Measurements from ENCODE around the gene C1orf21.

C1orf21 gene

DNA sequence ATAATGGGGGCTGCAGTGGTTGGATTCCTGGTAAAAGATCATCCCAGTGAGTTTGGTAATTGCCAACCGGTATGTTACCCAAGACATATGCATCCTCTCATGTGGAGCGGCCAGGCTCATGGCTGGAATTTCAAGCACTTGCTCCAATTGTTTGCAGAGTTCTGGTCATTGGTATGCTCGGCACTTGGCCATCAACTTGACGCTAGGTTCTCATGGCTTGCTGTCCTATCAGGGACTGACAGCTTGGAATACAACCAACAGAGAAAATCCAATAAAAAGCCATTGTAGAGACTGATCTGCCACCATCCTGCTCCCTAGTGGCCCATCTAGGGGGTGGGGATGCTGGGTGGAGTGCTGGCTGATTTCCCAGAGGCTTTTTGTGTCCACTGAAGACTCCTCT, 247.0 kb downstream of the C1orf21 start:
- Histone ChIP-seq H3K27me3 (ENCODE audit: insufficient read depth, low read length) (no peaks in the 10 kb centered on the region), H3K9ac (ENCODE audit: low read depth, low read length) (no peak overlapping the region), H3K36me3 (ENCODE audit: insufficient read depth, low read length) (no peaks in the 10 kb centered on the region), H3K4me1 (ENCODE audit: insufficient read depth, low read length) (peaks cover 6% of the 10 kb centered on the region), H3K27ac (ENCODE audit: low read depth, low read length) (no peak overlapping the region), H3K4me3 (ENCODE audit: low read length) (no peak overlapping the region), H3K9me3 (ENCODE audit: insufficient read depth, low read depth, low read length) (no peaks in the 10 kb centered on the region)
- WGBS: 93% methylated on average over 4 of the region's 4 CpGs

GRCh38 chr1:184634296-184634695, 247.5 kb downstream of the C1orf21 start:
- Histone ChIP-seq H3K27ac (ENCODE audit: low read depth, low read length) (no peak overlapping the region), H3K36me3 (ENCODE audit: insufficient read depth, low read length) (no peaks in the 10 kb centered on the region), H3K27me3 (ENCODE audit: insufficient read depth, low read length) (no peaks in the 10 kb centered on the region), H3K9me3 (ENCODE audit: insufficient read depth, low read depth, low read length) (no peaks in the 10 kb centered on the region), H3K9ac (ENCODE audit: low read depth, low read length) (no peak overlapping the region), H3K4me1 (ENCODE audit: insufficient read depth, low read length) (peaks cover 6% of the 10 kb centered on the region), H3K4me3 (ENCODE audit: low read length) (no peak overlapping the region)
- WGBS: 80% methylated on average over 1 of the region's 1 CpG

DNA sequence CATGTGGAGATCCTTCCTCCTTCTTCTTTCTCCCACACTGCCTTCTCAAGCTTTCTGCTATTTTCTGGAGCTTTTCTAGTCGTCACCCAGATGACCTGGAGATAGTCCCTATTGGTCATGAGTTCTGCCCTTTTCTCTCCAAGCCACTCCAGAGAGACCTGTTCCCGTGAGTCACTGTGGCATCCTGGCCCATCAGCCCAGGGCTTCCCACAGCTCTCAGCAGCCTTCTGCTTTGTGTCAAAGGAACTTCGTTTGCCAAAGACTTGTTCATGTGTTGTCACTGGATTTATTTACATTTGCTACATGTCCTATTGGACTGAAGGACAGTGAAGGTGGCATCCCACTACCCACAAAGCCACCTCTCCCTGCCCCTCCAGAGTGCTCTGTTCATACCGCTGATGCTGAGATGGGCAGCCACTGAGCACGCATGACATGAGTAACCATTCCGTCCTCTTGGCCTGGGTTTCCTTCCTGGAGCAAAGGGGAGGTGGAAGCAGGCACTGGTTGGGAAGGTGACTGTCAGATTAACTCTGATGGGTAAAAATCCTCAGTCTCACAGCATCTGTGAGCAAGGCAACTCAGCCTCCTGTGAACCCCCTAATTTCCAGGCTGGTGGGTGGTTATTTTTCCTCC, 248.6 kb downstream of the C1orf21 start:
- WGBS: 90% methylated on average over 6 of the region's 6 CpGs
- Histone ChIP-seq H3K27me3 (ENCODE audit: insufficient read depth, low read length) (no peaks in the 10 kb centered on the region), H3K4me1 (ENCODE audit: insufficient read depth, low read length) (no peaks in the 10 kb centered on the region), H3K27ac (ENCODE audit: low read depth, low read length) (no peak overlapping the region), H3K9ac (ENCODE audit: low read depth, low read length) (no peak overlapping the region), H3K9me3 (ENCODE audit: insufficient read depth, low read depth, low read length) (no peaks in the 10 kb centered on the region), H3K4me3 (ENCODE audit: low read length) (no peak overlapping the region), H3K36me3 (ENCODE audit: insufficient read depth, low read length) (no peaks in the 10 kb centered on the region)

DNA sequence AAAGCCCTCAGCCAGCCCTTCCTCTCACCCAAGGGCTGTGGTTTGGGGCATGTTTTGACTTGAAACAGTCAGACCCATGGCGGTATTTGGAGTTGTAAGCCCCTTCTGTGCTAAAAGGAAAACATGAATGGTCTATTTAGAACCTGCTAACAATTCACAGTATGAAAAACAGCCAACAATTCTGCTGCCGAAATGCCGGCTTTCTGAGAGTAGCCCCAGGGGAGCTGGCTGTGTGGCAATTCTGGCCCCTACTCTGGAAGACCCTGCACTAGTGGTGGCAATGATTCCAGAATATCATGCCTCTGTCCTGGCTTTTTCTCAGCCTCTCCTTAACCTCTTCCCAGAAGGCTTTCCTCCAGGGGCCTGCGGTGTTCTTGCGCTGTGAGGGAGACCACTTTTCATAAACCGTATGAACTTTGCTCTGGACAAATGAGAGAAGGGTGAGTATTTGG, 249.2 kb downstream of the C1orf21 start:
- Histone ChIP-seq H3K36me3 (ENCODE audit: insufficient read depth, low read length) (no peaks in the 10 kb centered on the region), H3K4me1 (ENCODE audit: insufficient read depth, low read length) (no peaks in the 10 kb centered on the region), H3K27ac (ENCODE audit: low read depth, low read length) (no peak overlapping the region), H3K27me3 (ENCODE audit: insufficient read depth, low read length) (no peaks in the 10 kb centered on the region), H3K4me3 (ENCODE audit: low read length) (no peak overlapping the region), H3K9ac (ENCODE audit: low read depth, low read length) (no peak overlapping the region), H3K9me3 (ENCODE audit: insufficient read depth, low read depth, low read length) (no peaks in the 10 kb centered on the region)
- WGBS: 91% methylated on average over 6 of the region's 6 CpGs

GRCh38 chr1:184637664-184638240, 250.9 kb downstream of the C1orf21 start:
- Histone ChIP-seq H3K4me1 (ENCODE audit: insufficient read depth, low read length) (no peaks in the 10 kb centered on the region), H3K9ac (ENCODE audit: low read depth, low read length) (no peak overlapping the region), H3K36me3 (ENCODE audit: insufficient read depth, low read length) (no peaks in the 10 kb centered on the region), H3K9me3 (ENCODE audit: insufficient read depth, low read depth, low read length) (no peaks in the 10 kb centered on the region), H3K27ac (ENCODE audit: low read depth, low read length) (no peak overlapping the region), H3K27me3 (ENCODE audit: insufficient read depth, low read length) (no peaks in the 10 kb centered on the region), H3K4me3 (ENCODE audit: low read length) (no peak overlapping the region)
- WGBS: 100% methylated on average over 1 of the region's 2 CpGs

- H3K4me3 ChIP-seq (ENCODE audit: low read length): no peak overlapping the region
- WGBS: 97% methylated on average over 2 of the region's 2 CpGs
- no peak overlapping the region for H3K27ac ChIP-seq (ENCODE audit: low read depth, low read length)
- H3K9ac ChIP-seq (ENCODE audit: low read depth, low read length): no peak overlapping the region
- H3K27me3 ChIP-seq (ENCODE audit: insufficient read depth, low read length): no peaks in the 10 kb centered on the region
- no peaks in the 10 kb centered on the region for H3K9me3 ChIP-seq (ENCODE audit: insufficient read depth, low read depth, low read length)
- no peaks in the 10 kb centered on the region for H3K36me3 ChIP-seq (ENCODE audit: insufficient read depth, low read length)
- H3K4me1 ChIP-seq (ENCODE audit: insufficient read depth, low read length): no peaks in the 10 kb centered on the region
Measured at GRCh38 chr1:184639205-184639604, 252.4 kb downstream of the C1orf21 start.

DNA sequence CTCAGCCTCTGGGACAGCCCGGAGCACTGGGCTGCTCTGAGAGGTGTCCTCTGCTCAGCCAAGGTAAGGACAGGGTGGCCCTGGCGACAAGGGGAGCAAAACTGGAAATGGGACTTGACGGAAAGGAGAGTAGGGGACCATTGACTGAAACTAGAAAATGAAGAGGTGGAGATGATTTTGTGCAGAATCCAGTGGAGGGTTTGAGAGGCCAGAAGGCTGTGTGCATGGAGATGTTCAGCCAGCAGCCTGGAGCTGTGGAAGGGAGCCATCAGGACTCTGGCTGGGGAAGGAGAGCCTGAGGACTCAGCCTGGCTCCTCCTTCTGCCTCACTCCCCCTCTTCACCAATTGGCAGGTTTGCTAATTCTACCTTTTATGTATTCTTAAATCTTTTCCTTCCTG, 253.7 kb downstream of the C1orf21 start:
- Histone ChIP-seq H3K4me3 (ENCODE audit: low read length) (no peak overlapping the region), H3K4me1 (ENCODE audit: insufficient read depth, low read length) (no peaks in the 10 kb centered on the region), H3K27ac (ENCODE audit: low read depth, low read length) (no peak overlapping the region), H3K36me3 (ENCODE audit: insufficient read depth, low read length) (no peaks in the 10 kb centered on the region), H3K27me3 (ENCODE audit: insufficient read depth, low read length) (no peaks in the 10 kb centered on the region), H3K9ac (ENCODE audit: low read depth, low read length) (no peak overlapping the region), H3K9me3 (ENCODE audit: insufficient read depth, low read depth, low read length) (no peaks in the 10 kb centered on the region)
- WGBS: 92% methylated on average over 3 of the region's 3 CpGs

DNA sequence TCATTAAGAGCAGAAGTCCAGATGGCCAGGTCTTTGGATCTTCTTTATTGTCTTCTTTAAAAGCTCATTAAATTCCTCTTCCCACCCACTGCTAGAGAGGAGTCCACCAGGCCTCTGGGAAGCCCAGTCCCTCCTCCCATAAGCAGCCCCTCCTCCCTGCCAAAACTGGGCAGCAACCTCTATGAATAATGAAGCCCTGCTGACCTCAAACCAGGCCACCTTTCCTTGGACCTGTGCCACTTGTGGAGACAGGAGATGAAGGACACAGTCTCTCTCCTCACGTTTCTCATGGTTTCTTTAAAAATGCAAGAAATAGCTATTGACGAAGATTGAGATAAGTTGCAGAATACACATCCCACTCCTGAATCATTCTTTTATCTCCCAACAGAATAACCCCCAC, 255.1 kb downstream of the C1orf21 start:
- Histone ChIP-seq H3K27me3 (ENCODE audit: insufficient read depth, low read length) (no peaks in the 10 kb centered on the region), H3K9ac (ENCODE audit: low read depth, low read length) (no peak overlapping the region), H3K27ac (ENCODE audit: low read depth, low read length) (no peak overlapping the region), H3K4me1 (ENCODE audit: insufficient read depth, low read length) (no peaks in the 10 kb centered on the region), H3K36me3 (ENCODE audit: insufficient read depth, low read length) (no peaks in the 10 kb centered on the region), H3K4me3 (ENCODE audit: low read length) (no peak overlapping the region), H3K9me3 (ENCODE audit: insufficient read depth, low read depth, low read length) (no peaks in the 10 kb centered on the region)
- 93% methylated on average over 2 of the region's 2 CpGs for WGBS

- no peak overlapping the region for H3K27ac ChIP-seq (ENCODE audit: low read depth, low read length)
- no peak overlapping the region for H3K4me3 ChIP-seq (ENCODE audit: low read length)
- no peaks in the 10 kb centered on the region for H3K36me3 ChIP-seq (ENCODE audit: insufficient read depth, low read length)
- H3K4me1 ChIP-seq (ENCODE audit: insufficient read depth, low read length): no peaks in the 10 kb centered on the region
- H3K9ac ChIP-seq (ENCODE audit: low read depth, low read length): no peak overlapping the region
- 63% methylated on average over 1 of the region's 1 CpG for WGBS
- no peaks in the 10 kb centered on the region for H3K9me3 ChIP-seq (ENCODE audit: insufficient read depth, low read depth, low read length)
- no peaks in the 10 kb centered on the region for H3K27me3 ChIP-seq (ENCODE audit: insufficient read depth, low read length)
Measured at GRCh38 chr1:184643661-184644060, 256.8 kb downstream of the C1orf21 start.

DNA sequence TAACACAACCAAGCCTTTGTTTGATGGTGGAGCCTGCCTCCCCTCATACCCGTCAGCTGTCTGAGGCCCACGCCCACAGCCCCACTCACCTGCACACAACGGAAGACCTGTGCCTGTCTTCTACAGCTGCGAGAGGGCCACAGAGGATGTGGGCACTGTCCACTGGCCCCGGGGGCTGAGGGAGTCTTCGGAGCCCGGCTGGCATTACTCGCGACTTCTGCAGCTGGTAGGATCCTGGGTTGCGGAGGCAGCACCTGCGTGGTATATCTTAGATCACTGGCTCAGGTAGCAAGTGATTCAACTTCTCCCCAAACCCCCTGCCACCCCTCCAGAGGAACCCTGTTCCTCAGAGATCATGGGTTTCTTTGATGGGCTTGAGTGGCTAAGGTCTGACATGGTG, 257.9 kb downstream of the C1orf21 start:
- no peak overlapping the region for H3K27ac ChIP-seq (ENCODE audit: low read depth, low read length)
- 96% methylated on average over 11 of the region's 11 CpGs for WGBS
- H3K9me3 ChIP-seq (ENCODE audit: insufficient read depth, low read depth, low read length): 0 out of 2 replicates have a peak, but pooled peaks cover 4% of the 10 kb centered on the region
- H3K9ac ChIP-seq (ENCODE audit: low read depth, low read length): no peak overlapping the region
- H3K27me3 ChIP-seq (ENCODE audit: insufficient read depth, low read length): no peaks in the 10 kb centered on the region
- H3K36me3 ChIP-seq (ENCODE audit: insufficient read depth, low read length): no peaks in the 10 kb centered on the region
- no peak overlapping the region for H3K4me3 ChIP-seq (ENCODE audit: low read length)
- H3K4me1 ChIP-seq (ENCODE audit: insufficient read depth, low read length): no peaks in the 10 kb centered on the region

DNA sequence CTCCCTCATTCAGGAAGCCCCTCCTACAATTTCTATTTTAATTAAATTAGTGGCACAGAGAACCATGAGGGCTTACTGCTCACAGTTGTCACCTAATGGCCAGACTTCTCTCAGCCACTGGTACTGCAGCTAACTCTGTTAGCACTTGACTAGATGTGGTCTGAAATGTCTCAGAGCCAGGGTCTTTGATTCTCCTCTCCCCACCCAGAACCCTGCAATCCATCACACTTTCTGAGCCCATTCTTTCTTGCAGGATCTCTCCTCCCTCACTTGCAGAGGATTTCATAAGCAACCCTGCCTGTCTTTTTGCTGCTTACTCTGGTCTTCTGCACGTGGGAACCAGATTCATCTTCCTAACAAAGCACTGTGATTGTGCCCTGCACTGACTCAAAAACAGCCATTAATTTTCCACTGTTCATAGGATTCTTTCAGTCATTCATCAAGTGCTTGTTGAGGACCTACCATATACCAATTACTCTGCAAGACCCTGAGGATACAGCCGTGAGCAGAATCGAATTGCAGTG, 259.4 kb downstream of the C1orf21 start:
- Histone ChIP-seq H3K27ac (ENCODE audit: low read depth, low read length) (no peak overlapping the region), H3K9ac (ENCODE audit: low read depth, low read length) (no peak overlapping the region), H3K36me3 (ENCODE audit: insufficient read depth, low read length) (no peaks in the 10 kb centered on the region), H3K9me3 (ENCODE audit: insufficient read depth, low read depth, low read length) (0 out of 2 replicates have a peak, but pooled peaks cover 4% of the 10 kb centered on the region), H3K4me3 (ENCODE audit: low read length) (no peak overlapping the region), H3K4me1 (ENCODE audit: insufficient read depth, low read length) (no peaks in the 10 kb centered on the region), H3K27me3 (ENCODE audit: insufficient read depth, low read length) (no peaks in the 10 kb centered on the region)
- WGBS: 89% methylated on average over 3 of the region's 3 CpGs

All from HUES64 (cell line).